AG09309 (cell line): ENCODE measurements around the gene PLEKHG2.
A peak's percentile ranks its signal among the peaks of the same experiment; 100 is the strongest.

ENCODE experiments used
- DNase-seq: peaks from one replicate; pipeline ENCODE4 v3.0.0-alpha.2; 2010; ENCODE audit warnings: low read depth
- H3K4me3 ChIP-seq: 2 replicates; pipeline ENCODE4 v1.5.1; 2011; ENCODE audit warnings: mild to moderate bottlenecking, low read depth, low read length, moderate library complexity; ENCODE audit not compliant: control insufficient read depth
- TF ChIP-seq, protein P1 (sequence below): IDR thresholded peaks from 2 replicates; pipeline ENCODE4 v1.5.1; 2011; ENCODE audit warnings: mild to moderate bottlenecking, low read depth, low read length, inconsistent platforms; ENCODE audit not compliant: insufficient read depth, control insufficient read depth; ENCODE audit errors: missing control alignments

PLEKHG2 gene

DNA sequence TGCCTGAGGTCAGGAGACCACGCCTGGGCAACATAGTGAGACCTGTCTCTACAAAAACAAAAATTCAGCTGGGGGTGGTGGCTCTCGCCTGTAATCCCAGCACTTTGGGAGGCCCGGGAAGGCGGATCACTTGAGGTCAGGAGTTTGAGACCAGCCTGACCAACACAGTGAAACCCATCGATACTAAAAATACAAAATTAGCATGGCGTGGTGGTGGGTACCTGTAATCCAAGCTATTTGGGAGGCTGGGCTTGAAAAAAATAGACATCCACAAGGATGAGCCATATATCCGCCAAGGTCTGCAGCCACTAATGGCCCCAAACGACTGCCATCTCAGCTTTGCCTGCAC is 20.2 kb downstream of the PLEKHG2 start:
- no peak for DNase-seq
- H3K4me3 ChIP-seq = no peak overlapping the region
- TF ChIP-seq, protein P1, sequence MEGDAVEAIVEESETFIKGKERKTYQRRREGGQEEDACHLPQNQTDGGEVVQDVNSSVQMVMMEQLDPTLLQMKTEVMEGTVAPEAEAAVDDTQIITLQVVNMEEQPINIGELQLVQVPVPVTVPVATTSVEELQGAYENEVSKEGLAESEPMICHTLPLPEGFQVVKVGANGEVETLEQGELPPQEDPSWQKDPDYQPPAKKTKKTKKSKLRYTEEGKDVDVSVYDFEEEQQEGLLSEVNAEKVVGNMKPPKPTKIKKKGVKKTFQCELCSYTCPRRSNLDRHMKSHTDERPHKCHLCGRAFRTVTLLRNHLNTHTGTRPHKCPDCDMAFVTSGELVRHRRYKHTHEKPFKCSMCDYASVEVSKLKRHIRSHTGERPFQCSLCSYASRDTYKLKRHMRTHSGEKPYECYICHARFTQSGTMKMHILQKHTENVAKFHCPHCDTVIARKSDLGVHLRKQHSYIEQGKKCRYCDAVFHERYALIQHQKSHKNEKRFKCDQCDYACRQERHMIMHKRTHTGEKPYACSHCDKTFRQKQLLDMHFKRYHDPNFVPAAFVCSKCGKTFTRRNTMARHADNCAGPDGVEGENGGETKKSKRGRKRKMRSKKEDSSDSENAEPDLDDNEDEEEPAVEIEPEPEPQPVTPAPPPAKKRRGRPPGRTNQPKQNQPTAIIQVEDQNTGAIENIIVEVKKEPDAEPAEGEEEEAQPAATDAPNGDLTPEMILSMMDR = no peak

DNA sequence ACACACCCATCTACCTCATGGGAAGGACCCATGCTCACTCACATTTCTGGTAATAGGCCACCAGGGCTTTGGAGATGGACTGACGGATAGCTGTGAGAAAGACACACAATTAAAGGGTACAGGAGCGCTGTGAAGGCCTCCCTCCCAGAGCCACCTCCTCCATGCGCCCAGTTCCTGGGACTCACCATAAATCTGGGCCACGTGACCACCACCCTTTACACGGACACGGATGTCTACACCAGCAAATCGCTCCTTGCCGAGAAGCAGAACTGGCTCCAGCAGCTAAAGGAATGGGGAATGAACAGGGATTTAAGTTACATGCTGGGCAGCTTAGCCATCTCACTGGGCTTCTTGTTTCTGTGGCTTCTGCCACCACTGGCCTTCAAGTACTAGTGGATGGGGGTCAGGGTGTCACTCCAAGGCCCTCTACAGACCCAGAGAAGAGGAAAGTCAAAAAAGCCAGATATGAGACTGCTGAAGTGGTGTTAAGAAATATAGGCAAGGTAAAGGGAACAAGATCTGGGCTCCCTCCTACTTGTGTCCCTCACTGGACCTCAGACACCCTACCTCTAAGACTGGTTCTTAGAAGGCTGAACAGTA is 21.1 kb downstream of the PLEKHG2 start:
- H3K4me3 ChIP-seq = no peak overlapping the region
- TF ChIP-seq, protein P1 = no peak
- no peak for DNase-seq

DNA sequence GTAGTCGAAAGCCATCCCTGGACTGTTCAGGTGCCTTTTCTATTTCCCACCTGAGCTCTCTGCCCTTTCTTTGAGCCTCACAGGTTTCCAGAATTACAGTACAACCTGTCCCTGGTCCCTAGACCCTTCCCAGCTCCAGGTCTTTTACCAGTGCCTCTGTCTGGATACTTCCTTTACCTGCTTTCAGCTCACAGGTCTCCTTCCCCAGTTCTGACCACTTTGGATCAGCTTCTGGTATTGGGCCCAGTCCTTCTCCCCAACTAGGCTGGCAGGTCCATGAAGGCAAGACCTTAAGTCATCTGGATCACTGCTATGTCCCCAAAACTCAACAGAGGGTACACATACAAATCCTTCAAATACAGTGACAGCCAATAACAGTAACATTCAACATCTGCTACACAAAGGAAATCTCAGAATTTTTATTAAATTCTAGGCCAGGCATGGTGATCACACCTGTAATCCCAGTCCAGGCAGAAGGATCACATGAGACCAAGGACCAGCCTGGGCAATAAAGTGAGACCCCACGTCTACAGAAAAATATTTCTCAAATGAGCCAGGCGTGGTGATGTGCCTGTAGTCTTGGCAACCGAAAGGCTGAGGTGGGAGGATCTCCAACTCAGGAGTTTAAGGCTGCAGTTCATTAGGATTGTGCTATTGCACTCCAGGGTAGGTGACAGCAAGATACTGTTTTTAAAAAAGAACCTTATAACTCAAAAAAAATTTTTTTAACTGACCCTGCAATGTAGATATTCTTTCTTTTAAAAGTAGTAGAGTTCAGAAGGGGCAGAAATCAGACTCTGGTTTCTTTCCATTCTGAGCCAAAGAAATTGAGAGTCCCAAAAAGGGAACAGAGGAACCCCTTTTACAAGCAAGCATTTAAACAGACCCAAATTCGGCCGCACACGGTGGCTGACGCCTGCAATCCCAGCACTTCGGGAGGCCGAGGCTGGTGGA is 21.9 kb downstream of the PLEKHG2 start:
- peak overlapping the region; percentile 82 for H3K4me3 ChIP-seq
- DNase-seq = no peak
- TF ChIP-seq, protein P1 = no peak

DNA sequence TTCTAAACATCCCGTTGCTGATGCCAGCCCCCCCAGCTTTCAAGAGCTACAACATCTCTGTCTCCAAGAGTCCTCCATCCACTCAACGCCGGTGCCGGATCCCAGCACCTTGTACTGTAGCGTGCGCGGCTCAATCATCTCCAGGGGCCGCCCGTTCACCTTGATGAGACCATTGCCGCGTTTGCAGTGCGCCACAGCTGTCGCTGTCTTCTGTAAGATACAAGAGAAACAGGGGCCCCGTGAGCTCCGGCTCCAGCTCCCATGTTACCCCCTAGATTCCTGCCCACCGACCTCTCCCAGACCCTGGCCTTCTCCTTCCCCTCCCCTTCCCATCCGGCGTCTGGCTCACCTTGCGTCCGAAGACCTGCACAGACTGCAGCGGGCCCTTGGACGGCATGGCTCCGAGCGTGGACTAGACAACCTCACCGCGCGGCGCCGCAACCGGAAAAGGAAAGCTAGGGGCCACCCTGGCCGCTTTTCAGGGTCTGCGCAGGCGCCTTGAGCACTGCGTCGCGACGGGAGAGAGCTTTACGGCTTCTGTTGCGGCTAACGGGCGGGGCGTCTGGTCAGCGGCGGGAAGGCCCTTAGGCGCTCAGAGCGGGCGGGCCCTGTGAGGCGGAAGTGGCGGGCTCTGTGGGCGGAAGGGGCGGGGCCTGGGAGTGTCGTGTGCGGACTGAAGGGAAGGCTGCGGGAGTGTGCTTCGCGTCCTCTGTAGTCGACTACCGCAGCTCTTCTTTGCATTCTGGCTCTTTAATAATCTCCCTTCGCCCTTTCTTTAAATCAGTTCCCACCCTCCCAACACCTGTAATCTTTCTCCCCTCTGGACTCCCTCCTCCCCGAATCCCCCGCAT is 23.3 kb downstream of the PLEKHG2 start, which contains the start of gene RPS16:
RPS16 (minus strand) TSS at position 451 of the 851 bp plus-strand sequence; CDS start at position 397, 54 bp downstream.
- TF ChIP-seq, protein P1 = no peak
- DNase-seq = peak; percentile 84
- peak within 1 kb of the TSS; percentile 82 for H3K4me3 ChIP-seq

DNA sequence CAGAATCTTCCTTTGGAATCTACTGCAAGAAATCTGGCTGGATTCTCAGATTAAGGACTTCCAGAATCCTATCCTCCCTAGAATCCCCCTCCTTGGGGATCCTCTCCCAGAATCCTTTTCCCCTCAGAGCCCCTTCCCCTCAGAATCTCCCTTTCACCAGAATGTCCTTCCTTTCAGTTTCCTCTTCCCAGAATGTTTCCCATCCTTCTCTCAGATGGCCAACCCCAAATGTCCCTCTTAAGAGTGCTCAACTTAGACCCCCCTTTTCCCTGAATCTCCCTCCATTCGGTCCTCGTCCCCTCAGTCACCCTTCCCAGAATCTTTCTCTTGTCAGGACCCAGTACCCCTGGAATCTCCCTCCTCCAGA is 23.9 kb downstream of the PLEKHG2 start:
- TF ChIP-seq, protein P1 = no peak
- H3K4me3 ChIP-seq = peak overlapping the region; percentile 82
- no peak for DNase-seq

DNA sequence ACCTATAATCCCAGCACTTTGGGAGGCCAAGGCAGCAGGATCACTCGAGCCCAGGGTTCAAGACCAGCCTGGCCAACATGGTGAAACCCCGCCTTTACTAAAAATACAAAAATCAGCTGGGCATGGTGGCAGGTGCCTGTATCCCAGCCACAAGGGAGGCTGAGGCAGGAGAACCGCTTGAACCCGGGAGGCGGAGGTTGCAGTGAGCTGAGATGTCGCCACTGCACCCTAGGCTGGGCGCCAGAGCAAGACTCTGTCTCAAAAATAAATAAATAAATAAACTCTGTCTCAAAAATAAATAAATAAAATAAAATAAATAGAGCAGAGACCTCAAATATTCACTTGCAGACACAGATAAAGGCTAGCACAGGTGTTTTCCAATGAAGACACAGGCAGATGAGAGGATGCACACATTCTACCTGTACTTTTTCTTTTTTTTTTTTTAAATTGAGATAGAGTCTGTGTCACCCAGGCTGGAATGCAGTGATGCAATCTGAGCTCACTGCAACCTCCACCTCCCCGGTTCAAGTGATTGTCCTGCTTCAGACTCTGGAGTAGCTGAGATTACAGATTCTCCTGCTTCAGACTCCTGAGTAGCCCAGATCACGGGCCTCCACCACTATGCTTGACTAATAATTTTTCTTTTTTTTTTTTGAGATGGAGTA is 25.9 kb downstream of the PLEKHG2 start:
- DNase-seq = no peak
- TF ChIP-seq, protein P1 = no peak
- H3K4me3 ChIP-seq = no peak overlapping the region
